Ishikawa (cell line): Measurements from ENCODE around the gene CNBP.

Source experiments
- CEBPB ChIP-seq: IDR thresholded peaks from 2 replicates; pipeline ENCODE4 v1.6.1; 2012
- CREB1 ChIP-seq: IDR thresholded peaks from 2 replicates; pipeline ENCODE4 v1.6.1; 2012; ENCODE audit warnings: low read depth
- EGR1 ChIP-seq: IDR thresholded peaks from 2 replicates; pipeline ENCODE4 v1.6.1; 2012
- EP300 ChIP-seq: IDR thresholded peaks from 2 replicates; pipeline ENCODE4 v1.6.1; 2012; ENCODE audit warnings: borderline replicate concordance
- FOXM1 ChIP-seq: IDR thresholded peaks from 2 replicates; pipeline ENCODE4 v1.6.1; 2012; ENCODE audit warnings: low read depth, borderline replicate concordance
- MAX ChIP-seq: IDR thresholded peaks from 2 replicates; pipeline ENCODE4 v1.6.1; 2012
- NFIC ChIP-seq: IDR thresholded peaks from 2 replicates; pipeline ENCODE4 v1.6.1; 2012
- RAD21 ChIP-seq: IDR thresholded peaks from 2 replicates; pipeline ENCODE4 v1.6.1; 2012; ENCODE audit warnings: low read depth
- REST ChIP-seq: IDR thresholded peaks from 2 replicates; pipeline ENCODE4 v1.6.1; 2012; ENCODE audit warnings: low read depth, mild to moderate bottlenecking
- TAF1 ChIP-seq: IDR thresholded peaks from 2 replicates; pipeline ENCODE4 v1.6.1; 2012; ENCODE audit warnings: low read depth, mild to moderate bottlenecking
- TCF12 ChIP-seq: IDR thresholded peaks from 2 replicates; pipeline ENCODE4 v1.6.1; 2012; ENCODE audit warnings: low read depth
- TEAD4 ChIP-seq: IDR thresholded peaks from 2 replicates; pipeline ENCODE4 v1.6.1; 2012
- USF1 ChIP-seq: IDR thresholded peaks from 2 replicates; pipeline ENCODE4 v1.6.1; 2012
- YY1 ChIP-seq: IDR thresholded peaks from 2 replicates; pipeline ENCODE4 v1.6.1; 2012; ENCODE audit warnings: low read depth
- ZBTB7A ChIP-seq: IDR thresholded peaks from 2 replicates; pipeline ENCODE4 v1.6.1; 2012; ENCODE audit warnings: low read depth

Gene CNBP

GRCh38 chr3:129185783-129186182 is 2.1 kb upstream of the CNBP start:
- TF ChIP-seq ZBTB7A (no peak), REST (no peak), EGR1 (no peak), FOXM1 (no peak), TEAD4 (no peak), USF1 (no peak), NFIC (no peak), YY1 (no peak), TAF1 (no peak), CEBPB (no peak), CREB1 (no peak), TCF12 (no peak), RAD21 (no peak), EP300 (no peak)

GRCh38 chr3:129184396-129184657 is 631 bp upstream of the CNBP start:
- TF ChIP-seq FOXM1 (no peak), EP300 (no peak), TAF1 (no peak), MAX (no peak), RAD21 (no peak), CEBPB (no peak), REST (no peak), TEAD4 (no peak)

- TF ChIP-seq TEAD4 (no peak), RAD21 (no peak), REST (no peak), TAF1 (no peak), FOXM1 (no peak), USF1 (no peak), CREB1 (no peak), YY1 (no peak), NFIC (no peak), ZBTB7A (no peak), MAX (no peak), TCF12 (no peak), EP300 (no peak), CEBPB (no peak)
Observed at GRCh38 chr3:129182390-129183185, 1.1 kb downstream of the CNBP start.

- TF ChIP-seq RAD21 (no peak), EP300 (no peak), YY1 (no peak), REST (no peak), ZBTB7A (no peak), NFIC (no peak), CREB1 (no peak), MAX (no peak), TEAD4 (no peak), FOXM1 (no peak), TAF1 (no peak), USF1 (no peak), TCF12 (no peak), EGR1 (no peak), CEBPB (no peak)
Observed at GRCh38 chr3:129181819-129182218, 1.9 kb downstream of the CNBP start.
